Liver (tissue), 9 donors: ENCODE measurements around the gene CAPZB. TPM values are rescaled to one million over a fixed set of nuclear protein-coding genes. Genes with fewer than 3 reads are reported as not detected.

Source experiments
- DNase-seq: peaks from one replicate; pipeline ENCODE4 v3.0.0-alpha.2; 2017; ENCODE audit warnings: low spot score
- H3K27ac ChIP-seq, 2 donors: one replicate each; pipeline ENCODE4 v1.7.0; 2013; ENCODE audit warnings: inconsistent platforms in 2 of 2, low read length in 2 of 2, control low read depth in 1 of 2, low read depth in 1 of 2, mild to moderate bottlenecking in 1 of 2
- H3K27me3 ChIP-seq, 4 donors: one replicate each; pipeline versions ENCODE4 v1.6.1 to v1.7.0; 2013; ENCODE audit warnings: low read length in 3 of 4, inconsistent platforms in 1 of 4, mild to moderate bottlenecking in 1 of 4, moderate library complexity in 1 of 4; ENCODE audit not compliant: control insufficient read depth in 4 of 4, insufficient read depth in 4 of 4
- H3K36me3 ChIP-seq, 4 donors: one replicate each; pipeline versions ENCODE4 v1.6.1 to v1.7.0; 2013; ENCODE audit warnings: low read length in 3 of 4, mild to moderate bottlenecking in 3 of 4, low read depth in 1 of 4, moderate library complexity in 1 of 4; ENCODE audit not compliant: control insufficient read depth in 4 of 4, insufficient read depth in 3 of 4
- H3K4me1 ChIP-seq, 4 donors: one replicate each; pipeline versions ENCODE4 v1.6.1 to v1.7.0; 2013; ENCODE audit warnings: low read length in 3 of 4, mild to moderate bottlenecking in 3 of 4, moderate library complexity in 1 of 4; ENCODE audit not compliant: control insufficient read depth in 4 of 4, insufficient read depth in 4 of 4
- H3K4me3 ChIP-seq, 3 donors: one replicate each; pipeline versions ENCODE4 v1.6.1 to v1.7.0; 2013; ENCODE audit warnings: low read length in 3 of 3, control low read depth in 1 of 3, low read depth in 1 of 3, mild to moderate bottlenecking in 1 of 3
- H3K9ac ChIP-seq, 2 donors: one replicate each; pipeline ENCODE4 v1.7.0; 2013; ENCODE audit warnings: low read length in 2 of 2, mild to moderate bottlenecking in 2 of 2, moderate library complexity in 2 of 2, control low read depth in 1 of 2, low read depth in 1 of 2
- H3K9me3 ChIP-seq, 4 donors: one replicate each; pipeline versions ENCODE4 v1.6.1 to v1.7.0; 2013; ENCODE audit warnings: low read length in 3 of 4; ENCODE audit not compliant: control insufficient read depth in 4 of 4
- ATF3 ChIP-seq: IDR thresholded peaks from 2 replicates; pipeline ENCODE4 v1.6.1; 2016; ENCODE audit warnings: antibody characterized with exemption
- CTCF ChIP-seq: fragments of 150-350 bp; IDR thresholded peaks from 2 replicates; pipeline ENCODE4 v1.5.1; 2017; ENCODE audit warnings: improper control_type of control experiment, low read depth, low read length; ENCODE audit not compliant: missing input control
- EGR1 ChIP-seq, 2 donors: IDR thresholded peaks; 2 replicates each; pipeline ENCODE4 v1.6.1; 2016 to 2018; ENCODE audit warnings: antibody characterized with exemption in 2 of 2, low read depth in 2 of 2
- FOXA1 ChIP-seq: IDR thresholded peaks from 2 replicates; pipeline ENCODE4 v1.6.1; 2016; ENCODE audit warnings: antibody characterized with exemption
- FOXA2 ChIP-seq: IDR thresholded peaks from 2 replicates; pipeline ENCODE4 v1.6.1; 2016; ENCODE audit warnings: antibody characterized with exemption
- HNF4A ChIP-seq, 2 donors: conservative IDR thresholded peaks; 2 replicates each; pipeline ENCODE4 v1.6.1; 2016; ENCODE audit warnings: antibody characterized with exemption in 2 of 2, mild to moderate bottlenecking in 2 of 2
- HNF4G ChIP-seq: IDR thresholded peaks from 2 replicates; pipeline ENCODE4 v1.6.1; 2016; ENCODE audit warnings: antibody characterized with exemption
- MAX ChIP-seq: IDR thresholded peaks from 2 replicates; pipeline ENCODE4 v1.6.1; 2016; ENCODE audit warnings: antibody characterized with exemption
- NR2F2 ChIP-seq: IDR thresholded peaks from 2 replicates; pipeline ENCODE4 v1.6.1; 2016; ENCODE audit warnings: antibody characterized with exemption
- RAD21 ChIP-seq, 2 donors: IDR thresholded peaks; 2 replicates each; pipeline ENCODE4 v1.6.1; 2016; ENCODE audit warnings: antibody characterized with exemption in 2 of 2, mild to moderate bottlenecking in 2 of 2
- SP1 ChIP-seq: IDR thresholded peaks from 2 replicates; pipeline ENCODE4 v1.6.1; 2018; ENCODE audit warnings: antibody characterized with exemption, mild to moderate bottlenecking
- TAF1 ChIP-seq: conservative IDR thresholded peaks from 2 replicates; pipeline ENCODE4 v1.6.1; 2016; ENCODE audit warnings: antibody characterized with exemption, mild to moderate bottlenecking
- YY1 ChIP-seq: IDR thresholded peaks from 2 replicates; pipeline ENCODE4 v1.6.1; 2016; ENCODE audit warnings: antibody characterized with exemption, mild to moderate bottlenecking
- ZBTB33 ChIP-seq: IDR thresholded peaks from 2 replicates; pipeline ENCODE4 v1.6.1; 2016; ENCODE audit warnings: antibody characterized with exemption
- WGBS: extraction: QIAGEN DNeasy Blood & Tissue Kit; methylation state at CpG from one replicate; pipeline ENCODE4 v1.1.7; 2013; 5-methylcytosine and 5-hydroxymethylcytosine counted together
- polyA plus RNA-seq, 2 donors: library from polyadenylated mRNA; stranded (reverse) in 1 of 2; unstranded in 1 of 2; fragments of 200-250 nt in 1 of 2; fragments of >200 nt in 1 of 2; fragmentation: Nextera tagmentation in 1 of 2; extraction: Ambion mirVana in 1 of 2; gene quantifications; one replicate each; pipeline versions ENCODE4 v1.2.1 to v1.2.3, GENCODE V29; 2013 to 2015
- total RNA-seq, 2 donors: library from RNA; depleted of rRNA; stranded (reverse); fragments of >200 nt; gene quantifications; one replicate each; pipeline ENCODE4 v1.2.3, GENCODE V29; 2014
- donor health status: healthy.
- donor health status: healthy.
- donor health status: healthy.
- donor health status: healthy.
- donor health status: healthy.

Gene CAPZB
- total and polyA plus RNA-seq, 4 donors, result 38.3 to 98.9 (median 51.1) TPM

GRCh38 chr1:19455353-19455752 lies 30.0 kb downstream of the CAPZB start:
- TF ChIP-seq EGR1 (IDR thresholded peaks at IDR 0.05; ENCODE audit: low read depth in 2 of 2) (no peak), NR2F2 (no peak)
- no peak overlapping the region for H3K4me3 ChIP-seq
- no peaks in the 10 kb centered on the region for H3K9me3 ChIP-seq
- no peaks in the 10 kb centered on the region for H3K36me3 ChIP-seq
- H3K27me3 ChIP-seq, result no peaks in the 10 kb centered on the region
- H3K9ac ChIP-seq, result no peak overlapping the region
- WGBS, result 91% methylated on average over 8 of the region's 8 CpGs
- H3K4me1 ChIP-seq, result peaks cover 7 to 23% (median 18%) of the 10 kb centered on the region in 4 donors
- H3K27ac ChIP-seq, result no peak overlapping the region
- DNase-seq, result no peak

- Histone ChIP-seq H3K27me3 (no peaks in the 10 kb centered on the region), H3K9ac (no peak overlapping the region), H3K27ac (peak overlapping the region; percentile 21 to 29), H3K36me3 (no peaks in the 10 kb centered on the region), H3K4me1 (peaks cover 7 to 23% (median 18%) of the 10 kb centered on the region in 4 donors), H3K9me3 (no peaks in the 10 kb centered on the region), H3K4me3 (no peak overlapping the region)
- 78% methylated on average over 11 of the region's 11 CpGs for WGBS
- no peak for TF ChIP-seq RAD21 (IDR thresholded peaks at IDR 0.05)
- TF ChIP-seq EGR1 (IDR thresholded peaks at IDR 0.05; ENCODE audit: low read depth in 2 of 2), result no peak
- no peak for TF ChIP-seq TAF1
- no peak for TF ChIP-seq FOXA2
- no peak for TF ChIP-seq SP1
- no peak for TF ChIP-seq HNF4G
- TF ChIP-seq MAX, result no peak
- TF ChIP-seq YY1, result no peak
- no peak for TF ChIP-seq FOXA1
- no peak for TF ChIP-seq ZBTB33
- no peak for TF ChIP-seq ATF3
- no peak for TF ChIP-seq NR2F2
- no peak for TF ChIP-seq HNF4A (conservative IDR thresholded peaks at IDR 0.05)
- no peak for TF ChIP-seq CTCF
- no peak for DNase-seq
These were observed 30.8 kb downstream of the CAPZB start for GRCh38 chr1:19454265-19455146.
